Mesangial cell (primary cell): ENCODE data around the gene TMED9. TPM values are rescaled to one million over a fixed set of nuclear protein-coding genes. Genes with fewer than 3 reads are reported as not detected.

Source experiments
- total RNA-seq: library from RNA; depleted of rRNA; stranded (reverse); fragments of >200 nt; gene quantifications from 2 replicates; pipeline ENCODE4 v1.2.3, GENCODE V29; 2015

Gene TMED9
- total RNA-seq = 139 and 148 TPM in 2 replicates

GRCh38 chr5:177592010-177592834 is at the start of gene TMED9:
TSS of gene TMED9 (plus strand) at chr5:177592203. CDS start at chr5:177592215, 12 bp downstream.

GRCh38 chr5:177554474-177555111 is 37.4 kb upstream of the TMED9 start, which contains the start of gene FAM193B:
TSS of gene FAM193B (minus strand) at chr5:177554563. CDS start at chr5:177554458, 105 bp downstream.

GRCh38 chr5:177599731-177600507 is 7.9 kb downstream of the TMED9 start, which contains the start of gene B4GALT7:
TSS of gene B4GALT7 (plus strand) at chr5:177600132. CDS start at chr5:177600211, 79 bp downstream.

Other genes starting within 250 kb of the TMED9 start
- 336 and 347 TPM in 2 replicates for gene LMAN2, start 240.5 kb upstream of the TMED9 start, total RNA-seq
- gene RGS14, start 234.3 kb upstream of the TMED9 start, total RNA-seq = 12.2 and 24.7 TPM in 2 replicates
- gene SLC34A1, start 207.8 kb upstream of the TMED9 start, total RNA-seq = not detected in 2 replicates
- gene PFN3, start 191.5 kb upstream of the TMED9 start, total RNA-seq = not detected in 2 replicates
- gene F12, start 182.6 kb upstream of the TMED9 start, total RNA-seq = 3.7 and 5.1 TPM in 2 replicates
- 25.4 and 59.0 TPM in 2 replicates for gene GRK6, start 165.5 kb upstream of the TMED9 start, total RNA-seq
- 15.6 and 32.8 TPM in 2 replicates for gene PRR7, start 145.4 kb upstream of the TMED9 start, total RNA-seq
- 331 and 348 TPM in 2 replicates for gene DBN1, start 118.6 kb upstream of the TMED9 start, total RNA-seq
- gene PDLIM7, start 94.6 kb upstream of the TMED9 start, total RNA-seq = 678 and 721 TPM in 2 replicates
- 0.25 and 1.1 TPM in 2 replicates for gene DOK3, start 82.4 kb upstream of the TMED9 start, total RNA-seq
- gene DDX41, start 75.2 kb upstream of the TMED9 start, total RNA-seq = 135 and 185 TPM in 2 replicates
- 21.3 and 26.0 TPM in 2 replicates for gene FAM193B, start 37.6 kb upstream of the TMED9 start, total RNA-seq
- 44.6 and 51.3 TPM in 2 replicates for gene B4GALT7, start 7.9 kb downstream of the TMED9 start, total RNA-seq
- gene FAM153A, start 190.7 kb downstream of the TMED9 start, total RNA-seq = not detected in 2 replicates